WTC11 (cell line): ENCODE data around the gene MET.

ENCODE experiments used
- CBFB ChIP-seq: sonication (generic); formaldehyde crosslinking; IDR thresholded peaks from 2 replicates; pipeline ENCODE4 v1.8.1; 2022; ENCODE audit warnings: mild to moderate bottlenecking, low read depth, missing genetic modification reagents
- ESRRA ChIP-seq: sonication (generic); formaldehyde crosslinking; IDR thresholded peaks from 2 replicates; pipeline ENCODE4 v1.8.1; 2022; ENCODE audit warnings: mild to moderate bottlenecking, missing genetic modification reagents, borderline replicate concordance
- IRF2 ChIP-seq: sonication (generic); formaldehyde crosslinking; IDR thresholded peaks from 2 replicates; pipeline ENCODE4 v1.8.0; 2022; ENCODE audit warnings: low read depth, missing genetic modification reagents, borderline replicate concordance
- NFYB ChIP-seq: sonication (generic); formaldehyde crosslinking; conservative IDR thresholded peaks from 2 replicates; pipeline ENCODE4 v1.8.0; 2022; ENCODE audit warnings: low read depth, missing genetic modification reagents
- NR3C1 ChIP-seq: sonication (generic); formaldehyde crosslinking; conservative IDR thresholded peaks from 2 replicates; pipeline ENCODE4 v1.8.1; 2023; ENCODE audit warnings: low read depth, mild to moderate bottlenecking, missing genetic modification reagents
- ZNF416 ChIP-seq: fragments of 250-450 bp; sonication (Bioruptor Pico); IDR thresholded peaks from 2 replicates; pipeline ENCODE4 v1.9.0; 2021; ENCODE audit warnings: mild to moderate bottlenecking, inconsistent platforms
- ZNF423 ChIP-seq: fragments of 250-450 bp; sonication (Bioruptor Pico); IDR thresholded peaks from 2 replicates; pipeline ENCODE4 v2.1.2; 2022; ENCODE audit warnings: mild to moderate bottlenecking, moderate library complexity
- TF ChIP-seq, protein P1 (sequence below): sonication (generic); formaldehyde crosslinking; IDR thresholded peaks from 2 replicates; pipeline ENCODE4 v1.8.0; 2022; ENCODE audit warnings: mild to moderate bottlenecking, missing genetic modification reagents
- TF ChIP-seq, protein P2 (sequence below): fragments of 200-600 bp; IDR thresholded peaks from 2 replicates; pipeline ENCODE4 v1.8.0; 2022; ENCODE audit warnings: antibody characterized with exemption
- TF ChIP-seq, protein P3 (sequence below): sonication (generic); formaldehyde crosslinking; IDR thresholded peaks from 2 replicates; pipeline ENCODE4 v1.8.0; 2023; ENCODE audit warnings: missing genetic modification reagents, mild to moderate bottlenecking, borderline replicate concordance
- TF ChIP-seq, protein P4 (sequence below): sonication (generic); formaldehyde crosslinking; conservative IDR thresholded peaks from 2 replicates; pipeline ENCODE4 v1.8.1; 2022; ENCODE audit warnings: mild to moderate bottlenecking, missing genetic modification reagents
- TF ChIP-seq, protein P5 (sequence below): fragments of 250-450 bp; sonication (Bioruptor Pico); IDR thresholded peaks from 2 replicates; pipeline ENCODE4 v1.9.0; 2021; ENCODE audit warnings: mild to moderate bottlenecking

DNA sequence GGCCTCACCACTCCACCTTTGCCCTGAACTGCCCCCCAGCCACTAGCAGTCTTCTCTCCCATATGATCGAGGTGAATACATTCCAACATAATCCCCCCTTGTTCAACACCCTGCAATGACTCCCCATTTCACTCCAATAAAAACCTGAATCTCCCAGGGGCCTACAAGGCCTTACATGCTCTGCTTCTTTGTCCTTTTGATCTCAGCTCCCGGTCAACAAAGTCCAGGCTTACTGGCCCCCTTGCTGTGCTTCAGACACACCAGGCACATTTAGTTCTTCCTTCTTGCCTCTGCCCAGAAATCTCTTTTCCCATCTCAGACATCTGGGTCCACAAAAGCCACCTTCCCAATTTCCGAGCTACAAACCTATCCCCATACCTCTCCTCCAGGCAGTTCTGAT, 14.0 kb downstream of the MET start:
- TF ChIP-seq NFYB (CRISPR knock-in tag): no peak
- no peak for TF ChIP-seq CBFB (CRISPR knock-in tag)
- no peak for TF ChIP-seq ZNF423 (CRISPR knock-in tag)
- TF ChIP-seq, protein P1, sequence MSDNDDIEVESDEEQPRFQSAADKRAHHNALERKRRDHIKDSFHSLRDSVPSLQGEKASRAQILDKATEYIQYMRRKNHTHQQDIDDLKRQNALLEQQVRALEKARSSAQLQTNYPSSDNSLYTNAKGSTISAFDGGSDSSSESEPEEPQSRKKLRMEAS (CRISPR knock-in tag): no peak
- TF ChIP-seq, protein P2, sequence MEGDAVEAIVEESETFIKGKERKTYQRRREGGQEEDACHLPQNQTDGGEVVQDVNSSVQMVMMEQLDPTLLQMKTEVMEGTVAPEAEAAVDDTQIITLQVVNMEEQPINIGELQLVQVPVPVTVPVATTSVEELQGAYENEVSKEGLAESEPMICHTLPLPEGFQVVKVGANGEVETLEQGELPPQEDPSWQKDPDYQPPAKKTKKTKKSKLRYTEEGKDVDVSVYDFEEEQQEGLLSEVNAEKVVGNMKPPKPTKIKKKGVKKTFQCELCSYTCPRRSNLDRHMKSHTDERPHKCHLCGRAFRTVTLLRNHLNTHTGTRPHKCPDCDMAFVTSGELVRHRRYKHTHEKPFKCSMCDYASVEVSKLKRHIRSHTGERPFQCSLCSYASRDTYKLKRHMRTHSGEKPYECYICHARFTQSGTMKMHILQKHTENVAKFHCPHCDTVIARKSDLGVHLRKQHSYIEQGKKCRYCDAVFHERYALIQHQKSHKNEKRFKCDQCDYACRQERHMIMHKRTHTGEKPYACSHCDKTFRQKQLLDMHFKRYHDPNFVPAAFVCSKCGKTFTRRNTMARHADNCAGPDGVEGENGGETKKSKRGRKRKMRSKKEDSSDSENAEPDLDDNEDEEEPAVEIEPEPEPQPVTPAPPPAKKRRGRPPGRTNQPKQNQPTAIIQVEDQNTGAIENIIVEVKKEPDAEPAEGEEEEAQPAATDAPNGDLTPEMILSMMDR: no peak
- TF ChIP-seq, protein P3, sequence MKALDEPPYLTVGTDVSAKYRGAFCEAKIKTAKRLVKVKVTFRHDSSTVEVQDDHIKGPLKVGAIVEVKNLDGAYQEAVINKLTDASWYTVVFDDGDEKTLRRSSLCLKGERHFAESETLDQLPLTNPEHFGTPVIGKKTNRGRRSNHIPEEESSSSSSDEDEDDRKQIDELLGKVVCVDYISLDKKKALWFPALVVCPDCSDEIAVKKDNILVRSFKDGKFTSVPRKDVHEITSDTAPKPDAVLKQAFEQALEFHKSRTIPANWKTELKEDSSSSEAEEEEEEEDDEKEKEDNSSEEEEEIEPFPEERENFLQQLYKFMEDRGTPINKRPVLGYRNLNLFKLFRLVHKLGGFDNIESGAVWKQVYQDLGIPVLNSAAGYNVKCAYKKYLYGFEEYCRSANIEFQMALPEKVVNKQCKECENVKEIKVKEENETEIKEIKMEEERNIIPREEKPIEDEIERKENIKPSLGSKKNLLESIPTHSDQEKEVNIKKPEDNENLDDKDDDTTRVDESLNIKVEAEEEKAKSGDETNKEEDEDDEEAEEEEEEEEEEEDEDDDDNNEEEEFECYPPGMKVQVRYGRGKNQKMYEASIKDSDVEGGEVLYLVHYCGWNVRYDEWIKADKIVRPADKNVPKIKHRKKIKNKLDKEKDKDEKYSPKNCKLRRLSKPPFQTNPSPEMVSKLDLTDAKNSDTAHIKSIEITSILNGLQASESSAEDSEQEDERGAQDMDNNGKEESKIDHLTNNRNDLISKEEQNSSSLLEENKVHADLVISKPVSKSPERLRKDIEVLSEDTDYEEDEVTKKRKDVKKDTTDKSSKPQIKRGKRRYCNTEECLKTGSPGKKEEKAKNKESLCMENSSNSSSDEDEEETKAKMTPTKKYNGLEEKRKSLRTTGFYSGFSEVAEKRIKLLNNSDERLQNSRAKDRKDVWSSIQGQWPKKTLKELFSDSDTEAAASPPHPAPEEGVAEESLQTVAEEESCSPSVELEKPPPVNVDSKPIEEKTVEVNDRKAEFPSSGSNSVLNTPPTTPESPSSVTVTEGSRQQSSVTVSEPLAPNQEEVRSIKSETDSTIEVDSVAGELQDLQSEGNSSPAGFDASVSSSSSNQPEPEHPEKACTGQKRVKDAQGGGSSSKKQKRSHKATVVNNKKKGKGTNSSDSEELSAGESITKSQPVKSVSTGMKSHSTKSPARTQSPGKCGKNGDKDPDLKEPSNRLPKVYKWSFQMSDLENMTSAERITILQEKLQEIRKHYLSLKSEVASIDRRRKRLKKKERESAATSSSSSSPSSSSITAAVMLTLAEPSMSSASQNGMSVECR (CRISPR knock-in tag): no peak
- TF ChIP-seq, protein P4, sequence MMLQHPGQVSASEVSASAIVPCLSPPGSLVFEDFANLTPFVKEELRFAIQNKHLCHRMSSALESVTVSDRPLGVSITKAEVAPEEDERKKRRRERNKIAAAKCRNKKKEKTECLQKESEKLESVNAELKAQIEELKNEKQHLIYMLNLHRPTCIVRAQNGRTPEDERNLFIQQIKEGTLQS (CRISPR knock-in tag): no peak
- no peak for TF ChIP-seq ZNF416 (CRISPR knock-in tag)
- no peak for TF ChIP-seq ESRRA (CRISPR knock-in tag)
- TF ChIP-seq, protein P5, sequence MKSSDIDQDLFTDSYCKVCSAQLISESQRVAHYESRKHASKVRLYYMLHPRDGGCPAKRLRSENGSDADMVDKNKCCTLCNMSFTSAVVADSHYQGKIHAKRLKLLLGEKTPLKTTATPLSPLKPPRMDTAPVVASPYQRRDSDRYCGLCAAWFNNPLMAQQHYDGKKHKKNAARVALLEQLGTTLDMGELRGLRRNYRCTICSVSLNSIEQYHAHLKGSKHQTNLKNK (CRISPR knock-in tag): no peak
- no peak for TF ChIP-seq NR3C1 (CRISPR knock-in tag)
- TF ChIP-seq IRF2 (CRISPR knock-in tag): no peak
